A172 (cell line): ENCODE results near the gene OR7C1. TPM values are rescaled to one million over a fixed set of nuclear protein-coding genes. Genes with fewer than 3 reads are reported as not detected.
"Not testable (repeated sequence)": the region's sequence is repeated elsewhere in the genome, so short reads cannot be mapped to it uniquely, and the experiment has no call there.

ENCODE experiments used
- DNase-seq: peaks from one replicate; pipeline ENCODE4 v3.0.0-alpha.2; 2015; ENCODE audit warnings: low spot score
- total RNA-seq: library from RNA; depleted of rRNA; stranded (reverse); fragments of >200 nt; shearing (Covaris generic); gene quantifications from 2 replicates; pipeline ENCODE4 v1.2.3, GENCODE V29; 2014; rRNA removed

OR7C1 gene
- total RNA-seq, 1 experiment from 2014 or later = not detected

DNA sequence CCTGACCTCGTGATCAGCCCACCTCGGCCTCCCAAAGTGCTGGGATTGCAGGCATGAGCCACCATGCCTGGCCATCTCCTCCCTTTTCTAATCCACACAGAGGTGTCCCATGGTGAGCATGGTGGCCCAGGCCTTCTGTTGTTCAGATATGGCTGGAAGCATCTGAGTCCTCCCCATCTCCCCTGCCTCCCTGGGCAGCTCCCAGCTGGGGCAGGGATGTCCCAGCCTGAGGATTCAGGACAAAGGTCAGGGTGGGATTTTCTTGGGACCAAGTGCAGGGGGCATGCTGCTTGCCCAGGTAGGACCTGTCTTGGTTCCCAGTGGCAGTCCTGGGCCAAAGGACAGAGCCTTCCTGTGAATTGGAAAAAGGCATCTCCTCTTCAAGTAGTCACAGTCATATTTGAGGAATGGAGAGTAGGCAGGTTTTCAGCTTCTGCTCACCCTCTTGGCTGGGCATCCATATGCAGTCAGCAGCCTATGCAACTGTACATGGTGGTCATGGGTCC is 67.5 kb downstream of the OR7C1 start:
- DNase-seq = no peak

DNA sequence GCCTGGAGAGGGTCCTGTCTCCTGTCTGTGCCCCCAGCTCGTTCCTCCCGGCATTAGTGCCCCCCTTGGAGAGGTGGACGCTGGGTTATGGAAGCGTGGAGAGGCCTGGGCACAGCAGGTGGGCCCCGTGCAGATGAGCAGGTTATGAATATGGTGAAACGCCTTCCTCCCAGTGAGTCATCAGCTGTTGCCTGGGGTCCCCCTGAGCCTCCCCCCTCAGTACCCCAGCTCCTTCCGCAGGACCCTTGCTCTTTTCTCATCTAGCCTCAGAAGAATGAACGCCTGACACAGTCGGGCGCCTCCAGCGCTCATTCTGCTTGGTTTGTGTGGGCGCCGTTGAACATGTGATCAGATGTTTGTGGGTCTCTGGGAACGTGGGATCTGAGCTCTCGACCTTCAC is 69.1 kb downstream of the OR7C1 start:
- not testable (repeated sequence) for DNase-seq

DNA sequence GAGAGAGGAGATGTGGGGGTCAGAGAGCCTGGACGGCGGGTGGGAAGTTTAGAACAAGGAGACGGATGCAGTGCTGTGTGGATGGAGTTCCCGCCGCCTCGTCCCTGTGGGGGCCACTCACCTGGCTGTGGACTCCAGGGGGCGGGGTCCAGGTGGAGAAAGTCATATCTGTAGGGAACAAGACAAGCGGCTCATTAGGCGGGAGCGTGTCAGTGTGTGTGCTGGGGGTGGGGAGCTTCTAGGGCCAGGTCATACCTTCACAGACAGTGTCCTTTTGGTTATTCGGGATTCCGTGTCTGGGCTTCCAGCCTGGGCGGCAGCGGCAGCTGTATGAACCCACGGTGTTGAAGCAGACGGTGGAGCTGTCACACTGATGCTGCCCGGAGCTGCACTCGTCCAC is 69.6 kb downstream of the OR7C1 start:
- DNase-seq = not testable (repeated sequence)

DNA sequence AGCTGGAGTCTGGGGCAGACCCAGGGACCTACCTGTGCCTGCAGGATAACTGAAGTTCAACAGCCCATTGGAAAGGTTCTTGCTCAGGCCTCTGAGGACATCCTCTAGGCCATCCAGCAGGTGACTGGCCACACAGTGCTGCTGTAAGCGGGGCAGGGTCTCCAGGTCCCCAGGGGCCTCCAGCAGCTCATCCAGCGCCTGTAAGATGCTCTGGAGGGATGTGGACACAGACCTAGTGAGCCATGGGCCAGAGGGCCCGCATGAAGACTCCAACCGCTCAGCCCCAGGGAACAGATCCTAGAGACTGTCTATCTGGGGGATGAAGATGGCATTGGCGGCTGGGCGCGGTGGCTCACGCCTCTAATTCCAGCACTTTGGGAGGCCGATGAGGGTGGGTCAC is 70.6 kb downstream of the OR7C1 start:
- no peak for DNase-seq

DNA sequence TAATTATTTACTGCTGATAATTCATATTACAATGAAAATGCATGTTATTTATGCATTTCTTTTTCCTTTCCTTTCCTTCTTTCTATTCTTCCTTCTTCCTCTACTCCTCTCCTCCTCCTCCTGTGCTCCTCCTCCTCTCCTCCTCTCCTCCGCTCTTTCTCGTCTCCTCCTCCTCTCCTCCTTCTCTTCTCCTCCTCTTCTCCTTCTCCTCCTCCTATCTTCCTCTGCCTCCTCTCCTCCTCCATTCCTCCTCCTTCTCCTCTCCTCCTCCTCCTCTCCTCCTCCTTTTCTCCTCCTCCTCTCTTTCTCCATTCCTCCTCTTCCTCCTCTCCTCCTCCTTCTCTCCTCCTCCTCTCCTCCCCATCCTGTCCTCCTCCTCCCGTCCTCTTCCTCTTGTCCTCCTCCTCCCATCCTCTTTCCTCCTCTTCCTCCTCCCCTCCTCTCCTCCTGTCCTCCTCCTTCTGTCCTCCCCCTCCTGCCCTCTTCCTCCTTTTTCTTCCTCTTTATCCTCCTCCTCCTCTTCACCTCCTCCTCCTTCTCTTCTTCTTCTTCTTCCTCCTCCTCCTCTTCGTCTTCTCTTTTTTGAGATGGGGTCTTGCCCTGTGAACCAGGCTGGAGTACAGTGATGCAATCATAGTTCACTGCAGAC is 71.4 kb downstream of the OR7C1 start:
- no peak for DNase-seq

DNA sequence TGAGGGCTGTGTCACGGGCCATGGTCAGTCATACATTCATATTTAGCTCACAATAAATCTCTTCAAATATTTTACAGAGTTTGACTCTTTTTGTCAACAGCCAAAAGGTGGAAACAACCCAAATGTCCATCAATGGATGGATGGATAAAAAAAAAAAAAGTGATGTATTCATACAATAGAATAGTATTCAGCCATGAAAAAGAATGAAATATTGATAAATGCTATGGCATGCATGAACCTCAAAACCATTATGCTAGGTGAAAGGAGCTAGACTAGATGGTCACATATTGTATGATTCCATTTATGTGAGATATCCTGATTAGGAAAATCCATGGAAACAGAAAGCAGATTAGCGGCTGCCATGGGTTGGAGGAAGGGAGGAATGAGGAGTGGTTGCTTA is 72.9 kb downstream of the OR7C1 start:
- DNase-seq = no peak

DNA sequence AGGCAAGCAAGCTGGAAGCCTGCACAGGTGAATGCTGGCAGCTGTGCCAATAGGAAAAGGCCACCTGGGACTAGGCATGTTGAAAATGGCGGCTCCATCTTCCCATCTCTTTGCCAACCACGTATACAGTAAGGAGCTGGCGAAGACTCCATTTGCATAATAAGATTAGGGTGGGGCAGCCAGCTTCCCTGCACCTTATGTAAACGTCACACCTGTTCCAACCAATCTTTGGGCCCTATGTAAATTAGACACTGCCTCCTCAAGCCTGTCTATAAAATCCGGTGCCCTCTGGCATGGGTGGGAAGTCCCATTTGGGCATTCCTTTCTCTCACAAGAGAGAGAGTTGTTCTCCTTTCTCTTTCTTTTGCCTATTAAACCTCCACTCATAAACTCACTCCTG is 73.4 kb downstream of the OR7C1 start:
- no peak for DNase-seq

DNA sequence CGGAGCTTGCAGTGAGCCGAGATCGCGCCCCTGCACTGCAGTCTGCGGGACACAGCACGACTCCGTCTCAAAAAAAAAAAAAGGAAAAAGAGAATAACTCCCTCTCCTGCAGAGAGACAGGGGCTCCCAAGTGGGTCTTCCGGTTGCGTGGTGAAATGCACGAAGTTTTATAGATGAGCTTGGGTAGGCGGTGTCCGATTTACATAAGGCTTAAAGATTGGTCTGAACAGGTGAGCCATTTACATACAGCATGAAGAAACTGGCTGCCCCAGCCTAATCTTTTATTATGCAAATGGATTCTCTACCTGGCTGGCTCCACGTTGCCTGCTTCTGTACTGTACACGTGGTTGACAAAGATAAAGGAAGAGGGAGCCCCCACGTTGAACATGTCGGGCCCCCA is 76.2 kb downstream of the OR7C1 start:
- DNase-seq = no peak

DNA sequence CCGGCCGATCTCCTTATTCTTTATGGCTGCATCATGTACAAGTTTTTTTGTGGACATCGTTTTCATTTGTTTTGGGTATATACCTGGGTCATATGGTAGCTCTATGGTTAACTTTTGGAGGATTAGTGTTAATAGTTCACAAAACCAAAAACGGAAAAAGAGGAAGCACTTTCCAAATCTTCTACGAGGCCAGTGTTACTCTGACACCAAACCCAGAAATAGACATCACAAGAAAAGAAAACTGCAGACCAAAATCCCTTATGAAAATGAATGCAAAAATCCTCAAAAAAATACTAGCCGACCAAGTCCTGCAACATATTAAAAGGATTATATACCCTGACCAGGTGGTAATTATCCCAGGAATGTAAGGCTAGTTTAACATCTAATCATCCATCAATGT is 86.4 kb downstream of the OR7C1 start:
- DNase-seq = no peak

Other genes with a start within 250 kb of the OR7C1 start
- not detected in 2 replicates for gene ADGRE3, start 160.3 kb downstream of the OR7C1 start, total RNA-seq
- 11.7 and 15.4 TPM in 2 replicates for gene ZNF333, start 145.1 kb downstream of the OR7C1 start, total RNA-seq
- 0.02 and 0.10 TPM in 2 replicates for gene ADGRE2, start 56.6 kb downstream of the OR7C1 start, total RNA-seq
- gene OR7A5, start within 50 bp of the OR7C1 start, total RNA-seq = not detected in 2 replicates
- gene OR7A10, start 13.7 kb upstream of the OR7C1 start, total RNA-seq = not detected in 2 replicates
- not detected in 2 replicates for gene OR7A17, start 50.9 kb upstream of the OR7C1 start, total RNA-seq
- gene OR7C2, start 106.3 kb upstream of the OR7C1 start, total RNA-seq = not detected in 2 replicates
- not detected in 2 replicates for gene SLC1A6, start 144.7 kb upstream of the OR7C1 start, total RNA-seq
- gene CASP14, start 214.3 kb upstream of the OR7C1 start, total RNA-seq = not detected in 2 replicates
- not detected in 2 replicates for gene OR1I1, start 247.0 kb upstream of the OR7C1 start, total RNA-seq